HEK293 (cell line): ENCODE data around the gene TMEM247.

Experiments used
- CTCF ChIA-PET: fragments of 350-600 bp; formaldehyde crosslinking; extraction: SDS; loops from one replicate; lab custom pipeline; 2021; ENCODE audit warnings: antibody characterized with exemption; lab: Yijun Ruan, JAX
- POLR2A ChIA-PET: fragments of 300-600 bp; formaldehyde crosslinking; extraction: SDS; loops from one replicate; lab custom pipeline; 2020; ENCODE audit warnings: antibody characterized with exemption, inconsistent platforms; lab: Yijun Ruan, JAX
- H3K27ac ChIP-seq: fragments of 200-500 bp; sonication (Bioruptor generic); 2 replicates; pipeline ENCODE4 v1.5.1; 2014; ENCODE audit warnings: low read depth, low read length, control low read depth, inconsistent platforms; ENCODE audit errors: extremely low read depth
- H3K36me3 ChIP-seq, 2 experiments: fragments of 200-500 bp in 1 of 2; sonication (Bioruptor generic) in 1 of 2; 1 replicate in 1 of 2; 2 replicates in 1 of 2; pipeline ENCODE4 v1.5.1; 2014 to 2017; ENCODE audit warnings: inconsistent platforms in 2 of 2, low read length in 2 of 2; ENCODE audit not compliant: control insufficient read depth in 2 of 2, insufficient read depth in 1 of 2
- H3K4me1 ChIP-seq: fragments of 200-500 bp; sonication (Bioruptor generic); 2 replicates; pipeline ENCODE4 v1.5.1; 2014; ENCODE audit warnings: mild to moderate bottlenecking, low read length, inconsistent platforms; ENCODE audit not compliant: control insufficient read depth, insufficient read depth
- H3K4me3 ChIP-seq: 2 replicates; pipeline ENCODE4 v1.5.1; 2011; ENCODE audit warnings: low read depth, mild to moderate bottlenecking, control low read depth, low read length, moderate library complexity
- H3K9me3 ChIP-seq: fragments of 200-500 bp; sonication (Bioruptor generic); 2 replicates; pipeline ENCODE4 v1.5.1; 2014; ENCODE audit warnings: low read depth, low read length, inconsistent platforms; ENCODE audit not compliant: control insufficient read depth, insufficient read depth
- CTCF ChIP-seq: fragments of 450-650 bp; formaldehyde crosslinking; IDR thresholded peaks from 2 replicates; pipeline ENCODE4 v1.5.1; 2016; ENCODE audit warnings: missing biosample characterization, missing genetic modification characterization
- MEIS1 ChIP-seq: sonication (generic); formaldehyde crosslinking; IDR thresholded peaks from 2 replicates; pipeline ENCODE4 v1.8.1; 2022; ENCODE audit warnings: missing genetic modification reagents, mild to moderate bottlenecking, borderline replicate concordance
- PRDM1 ChIP-seq: fragments of 450-650 bp; formaldehyde crosslinking; IDR thresholded peaks from 2 replicates; pipeline ENCODE4; 2016; ENCODE audit warnings: missing biosample characterization, missing genetic modification characterization
- PRDM10 ChIP-seq: fragments of 450-650 bp; formaldehyde crosslinking; IDR thresholded peaks from 2 replicates; pipeline ENCODE4 v1.5.1; 2016; ENCODE audit warnings: missing biosample characterization, missing genetic modification characterization
- SCRT1 ChIP-seq: fragments of 450-650 bp; formaldehyde crosslinking; IDR thresholded peaks from 2 replicates; pipeline ENCODE4 v1.5.1; 2016; ENCODE audit warnings: missing biosample characterization, missing genetic modification characterization, borderline replicate concordance
- SCRT2 ChIP-seq: fragments of 450-650 bp; formaldehyde crosslinking; IDR thresholded peaks from 2 replicates; pipeline ENCODE4 v1.5.1; 2016; ENCODE audit warnings: missing biosample characterization, missing genetic modification characterization
- ZNF274 ChIP-seq, 2 experiments: fragments of 200-500 bp in 1 of 2; fragments of 450-650 bp in 1 of 2; sonication (Bioruptor generic) in 1 of 2; formaldehyde crosslinking in 1 of 2; IDR thresholded peaks; 2 replicates each; pipeline versions ENCODE4 v1.5.1 to v1.6.1; 2014 to 2016; ENCODE audit warnings: borderline replicate concordance in 1 of 2, inconsistent platforms in 1 of 2, low read length in 1 of 2, missing biosample characterization in 1 of 2, missing genetic modification characterization in 1 of 2
- ZNF426 ChIP-seq: fragments of 450-650 bp; formaldehyde crosslinking; IDR thresholded peaks from 2 replicates; pipeline ENCODE4 v1.5.1; 2017; ENCODE audit warnings: missing biosample characterization, missing genetic modification characterization, mild to moderate bottlenecking, inconsistent platforms, moderate library complexity
- ZNF501 ChIP-seq: fragments of 450-650 bp; formaldehyde crosslinking; IDR thresholded peaks from 2 replicates; pipeline ENCODE4 v1.5.1; 2016; ENCODE audit warnings: missing biosample characterization, missing genetic modification characterization
- ZNF555 ChIP-seq: fragments of 450-650 bp; formaldehyde crosslinking; conservative IDR thresholded peaks from 2 replicates; pipeline ENCODE4 v1.5.1; 2017; ENCODE audit warnings: missing biosample characterization, mild to moderate bottlenecking, missing genetic modification characterization, inconsistent platforms
- ZNF621 ChIP-seq: fragments of 450-650 bp; formaldehyde crosslinking; IDR thresholded peaks from 2 replicates; pipeline ENCODE4 v1.5.1; 2017; ENCODE audit warnings: missing biosample characterization, missing genetic modification characterization
- ZNF660 ChIP-seq: fragments of 450-650 bp; IDR thresholded peaks from 2 replicates; pipeline ENCODE4 v1.5.1; 2018; ENCODE audit warnings: missing biosample characterization, mild to moderate bottlenecking, missing genetic modification characterization
- ZNF670 ChIP-seq: fragments of 450-650 bp; formaldehyde crosslinking; IDR thresholded peaks from 2 replicates; pipeline ENCODE4 v1.5.1; 2016; ENCODE audit warnings: missing biosample characterization, missing genetic modification characterization, low read depth
- TF ChIP-seq, protein P1 (sequence below): fragments of 450-650 bp; formaldehyde crosslinking; IDR thresholded peaks from 2 replicates; pipeline ENCODE4 v1.5.0; 2017; ENCODE audit warnings: missing biosample characterization, missing genetic modification characterization, borderline replicate concordance
- TF ChIP-seq, protein P2 (sequence below): fragments of 450-650 bp; IDR thresholded peaks from 2 replicates; pipeline ENCODE4 v1.5.1; 2018; ENCODE audit warnings: missing biosample characterization, missing genetic modification characterization
- TF ChIP-seq, protein P3 (sequence below): fragments of 450-650 bp; formaldehyde crosslinking; IDR thresholded peaks from 2 replicates; pipeline ENCODE4 v1.5.1; 2016; ENCODE audit warnings: missing biosample characterization, missing genetic modification characterization, low read depth
- TF ChIP-seq, protein P4 (sequence below): sonication (generic); formaldehyde crosslinking; IDR thresholded peaks from 2 replicates; pipeline ENCODE4 v1.8.1; 2022; ENCODE audit warnings: mild to moderate bottlenecking, moderate library complexity, missing genetic modification reagents

The TMEM247 gene

GRCh38 chr2:46481198-46482193 is 2.1 kb downstream of the TMEM247 start (continued):
- TF ChIP-seq ZNF501 (tag by site-specific recombination) (peak; percentile 95), PRDM10 (tag by site-specific recombination) (peak; percentile 91), MEIS1 (CRISPR knock-in tag) (no peak; the same call in 1 of the 2 replicates), ZNF274 (IDR thresholded peaks at IDR 0.05; ENCODE audit: low read length) (no peak), ZNF274 (tag by site-specific recombination; IDR thresholded peaks at IDR 0.05; ENCODE audit: borderline replicate concordance) (no peak)

- H3K4me1 ChIP-seq = peaks cover 11% of the 10 kb centered on the region
- POLR2A ChIA-PET = no interaction called here
- H3K27ac ChIP-seq = no peak overlapping the region
- H3K4me3 ChIP-seq = no peak overlapping the region
- TF ChIP-seq, protein P1, sequence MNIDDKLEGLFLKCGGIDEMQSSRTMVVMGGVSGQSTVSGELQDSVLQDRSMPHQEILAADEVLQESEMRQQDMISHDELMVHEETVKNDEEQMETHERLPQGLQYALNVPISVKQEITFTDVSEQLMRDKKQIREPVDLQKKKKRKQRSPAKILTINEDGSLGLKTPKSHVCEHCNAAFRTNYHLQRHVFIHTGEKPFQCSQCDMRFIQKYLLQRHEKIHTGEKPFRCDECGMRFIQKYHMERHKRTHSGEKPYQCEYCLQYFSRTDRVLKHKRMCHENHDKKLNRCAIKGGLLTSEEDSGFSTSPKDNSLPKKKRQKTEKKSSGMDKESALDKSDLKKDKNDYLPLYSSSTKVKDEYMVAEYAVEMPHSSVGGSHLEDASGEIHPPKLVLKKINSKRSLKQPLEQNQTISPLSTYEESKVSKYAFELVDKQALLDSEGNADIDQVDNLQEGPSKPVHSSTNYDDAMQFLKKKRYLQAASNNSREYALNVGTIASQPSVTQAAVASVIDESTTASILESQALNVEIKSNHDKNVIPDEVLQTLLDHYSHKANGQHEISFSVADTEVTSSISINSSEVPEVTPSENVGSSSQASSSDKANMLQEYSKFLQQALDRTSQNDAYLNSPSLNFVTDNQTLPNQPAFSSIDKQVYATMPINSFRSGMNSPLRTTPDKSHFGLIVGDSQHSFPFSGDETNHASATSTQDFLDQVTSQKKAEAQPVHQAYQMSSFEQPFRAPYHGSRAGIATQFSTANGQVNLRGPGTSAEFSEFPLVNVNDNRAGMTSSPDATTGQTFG = no peak
- TF ChIP-seq PRDM1 (tag by site-specific recombination) = peak; percentile 35; the same call in 1 of the 2 replicates
- no peaks in the 10 kb centered on the region for H3K9me3 ChIP-seq
- no peaks in the 10 kb centered on the region for H3K36me3 ChIP-seq
- CTCF ChIA-PET = no interaction called here
Observed at GRCh38 chr2:46482490-46482889, 3.1 kb downstream of the TMEM247 start.

- ChIA-PET POLR2A (no interaction called here), CTCF (no interaction called here)
- no peak overlapping the region for H3K4me3 ChIP-seq
- H3K27ac ChIP-seq = no peak overlapping the region
- no peaks in the 10 kb centered on the region for H3K9me3 ChIP-seq
- H3K4me1 ChIP-seq = peaks cover 11% of the 10 kb centered on the region
- no peaks in the 10 kb centered on the region for H3K36me3 ChIP-seq
- TF ChIP-seq, protein P2, sequence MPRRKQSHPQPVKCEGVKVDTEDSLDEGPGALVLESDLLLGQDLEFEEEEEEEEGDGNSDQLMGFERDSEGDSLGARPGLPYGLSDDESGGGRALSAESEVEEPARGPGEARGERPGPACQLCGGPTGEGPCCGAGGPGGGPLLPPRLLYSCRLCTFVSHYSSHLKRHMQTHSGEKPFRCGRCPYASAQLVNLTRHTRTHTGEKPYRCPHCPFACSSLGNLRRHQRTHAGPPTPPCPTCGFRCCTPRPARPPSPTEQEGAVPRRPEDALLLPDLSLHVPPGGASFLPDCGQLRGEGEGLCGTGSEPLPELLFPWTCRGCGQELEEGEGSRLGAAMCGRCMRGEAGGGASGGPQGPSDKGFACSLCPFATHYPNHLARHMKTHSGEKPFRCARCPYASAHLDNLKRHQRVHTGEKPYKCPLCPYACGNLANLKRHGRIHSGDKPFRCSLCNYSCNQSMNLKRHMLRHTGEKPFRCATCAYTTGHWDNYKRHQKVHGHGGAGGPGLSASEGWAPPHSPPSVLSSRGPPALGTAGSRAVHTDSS (tag by site-specific recombination) = no peak
- TF ChIP-seq, protein P3, sequence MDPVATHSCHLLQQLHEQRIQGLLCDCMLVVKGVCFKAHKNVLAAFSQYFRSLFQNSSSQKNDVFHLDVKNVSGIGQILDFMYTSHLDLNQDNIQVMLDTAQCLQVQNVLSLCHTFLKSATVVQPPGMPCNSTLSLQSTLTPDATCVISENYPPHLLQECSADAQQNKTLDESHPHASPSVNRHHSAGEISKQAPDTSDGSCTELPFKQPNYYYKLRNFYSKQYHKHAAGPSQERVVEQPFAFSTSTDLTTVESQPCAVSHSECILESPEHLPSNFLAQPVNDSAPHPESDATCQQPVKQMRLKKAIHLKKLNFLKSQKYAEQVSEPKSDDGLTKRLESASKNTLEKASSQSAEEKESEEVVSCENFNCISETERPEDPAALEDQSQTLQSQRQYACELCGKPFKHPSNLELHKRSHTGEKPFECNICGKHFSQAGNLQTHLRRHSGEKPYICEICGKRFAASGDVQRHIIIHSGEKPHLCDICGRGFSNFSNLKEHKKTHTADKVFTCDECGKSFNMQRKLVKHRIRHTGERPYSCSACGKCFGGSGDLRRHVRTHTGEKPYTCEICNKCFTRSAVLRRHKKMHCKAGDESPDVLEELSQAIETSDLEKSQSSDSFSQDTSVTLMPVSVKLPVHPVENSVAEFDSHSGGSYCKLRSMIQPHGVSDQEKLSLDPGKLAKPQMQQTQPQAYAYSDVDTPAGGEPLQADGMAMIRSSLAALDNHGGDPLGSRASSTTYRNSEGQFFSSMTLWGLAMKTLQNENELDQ (tag by site-specific recombination) = no peak
- TF ChIP-seq, protein P4, sequence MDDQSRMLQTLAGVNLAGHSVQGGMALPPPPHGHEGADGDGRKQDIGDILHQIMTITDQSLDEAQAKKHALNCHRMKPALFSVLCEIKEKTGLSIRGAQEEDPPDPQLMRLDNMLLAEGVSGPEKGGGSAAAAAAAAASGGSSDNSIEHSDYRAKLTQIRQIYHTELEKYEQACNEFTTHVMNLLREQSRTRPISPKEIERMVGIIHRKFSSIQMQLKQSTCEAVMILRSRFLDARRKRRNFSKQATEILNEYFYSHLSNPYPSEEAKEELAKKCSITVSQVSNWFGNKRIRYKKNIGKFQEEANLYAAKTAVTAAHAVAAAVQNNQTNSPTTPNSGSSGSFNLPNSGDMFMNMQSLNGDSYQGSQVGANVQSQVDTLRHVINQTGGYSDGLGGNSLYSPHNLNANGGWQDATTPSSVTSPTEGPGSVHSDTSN = no peak
- TF ChIP-seq CTCF (tag by site-specific recombination) (no peak), ZNF621 (tag by site-specific recombination) (no peak), SCRT2 (tag by site-specific recombination) (no peak), ZNF426 (no peak), SCRT1 (no peak), ZNF555 (tag by site-specific recombination) (no peak), ZNF670 (no peak), ZNF660 (tag by site-specific recombination) (no peak)
Observed at GRCh38 chr2:46485002-46485401, 5.6 kb downstream of the TMEM247 start.
